Activated naive CD8-positive, alpha-beta T cell treated with anti-CD3 and anti-CD28 coated beads, Interleukin-2, amount 10 ng/mL, durations not matched to agents 7 days and 5 days (primary cell): ENCODE results near the gene WDR7. TPM values are rescaled to one million over a fixed set of nuclear protein-coding genes. Genes with fewer than 3 reads are reported as not detected.

Experiments
- ATAC-seq: fragments of 150-1000 bp; cut with Tn5 transposase; one replicate; pipeline ENCODE4 v1.10.0; 2021; ENCODE audit warnings: low read depth, moderate library complexity
- POLR2A ChIA-PET: fragments of 350-600 bp; sonication (Branson Sonifier 250); formaldehyde crosslinking; loops from one replicate; lab custom pipeline; 2021; ENCODE audit warnings: antibody characterized with exemption; lab: Charles Lee
- DNase-seq: peaks from one replicate; pipeline ENCODE4 v3.0.0; 2021
- H3K27ac Mint-ChIP-seq: one replicate; pipeline ENCODE4 v1.8.0; 2022; ENCODE audit warnings: mild to moderate bottlenecking, mixed read lengths
- H3K27me3 Mint-ChIP-seq: one replicate; pipeline ENCODE4 v1.8.0; 2022; ENCODE audit warnings: mild to moderate bottlenecking, moderate library complexity, mixed read lengths
- H3K36me3 Mint-ChIP-seq: one replicate; pipeline ENCODE4 v1.8.0; 2021; ENCODE audit warnings: mild to moderate bottlenecking, mixed read lengths
- H3K4me1 Mint-ChIP-seq: one replicate; pipeline ENCODE4 v1.8.0; 2021; ENCODE audit warnings: mixed read lengths
- H3K4me3 Mint-ChIP-seq: one replicate; pipeline ENCODE4 v1.8.0; 2022; ENCODE audit warnings: mild to moderate bottlenecking, moderate library complexity, mixed read lengths
- H3K9me3 Mint-ChIP-seq: one replicate; pipeline ENCODE4 v1.8.0; 2021; ENCODE audit warnings: mixed read lengths
- total RNA-seq, 2 experiments: library from RNA; stranded (reverse); gene quantifications; one replicate each; pipeline ENCODE4 v1.2.3, GENCODE V29; 2021

WDR7 gene
- total RNA-seq, 2 experiments from 2014 or later = 42.8 to 43.1 TPM

DNA sequence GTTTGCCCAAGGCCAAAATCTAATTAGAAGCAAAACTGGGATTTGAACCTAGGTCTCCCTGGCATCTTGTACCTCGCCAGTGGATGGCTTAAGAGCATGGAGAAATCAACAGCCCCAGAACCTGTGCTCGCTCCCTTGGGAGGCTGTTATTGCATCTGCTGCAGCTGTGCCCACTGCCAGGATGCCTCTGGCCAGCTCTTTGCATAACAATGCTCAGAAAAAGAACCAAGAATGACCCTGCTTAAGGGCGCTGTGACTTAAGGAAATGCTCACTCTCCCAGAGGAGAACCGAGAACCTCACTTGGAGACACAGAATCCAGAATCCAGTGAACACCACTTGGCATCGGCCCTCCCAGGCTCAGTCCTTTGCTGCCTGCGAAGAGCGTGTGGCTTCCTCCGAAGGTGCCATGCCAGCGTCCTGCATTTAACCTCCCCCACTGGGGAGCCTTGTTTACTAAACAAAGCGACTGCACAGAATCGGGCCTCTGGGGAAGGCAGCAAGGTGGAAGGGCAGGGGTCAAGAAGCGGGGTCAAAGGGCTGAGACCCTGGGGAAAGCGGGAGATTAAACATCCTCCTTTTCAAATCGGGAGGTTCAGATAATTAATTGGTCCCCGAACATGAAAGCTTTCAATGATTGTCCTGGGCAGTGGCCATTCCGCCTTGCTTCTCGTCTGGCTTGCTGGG is 424.7 kb downstream of the WDR7 start:
- peaks cover 4% of the 10 kb centered on the region for H3K9me3 Mint-ChIP-seq
- H3K27ac Mint-ChIP-seq = no peak overlapping the region
- H3K4me3 Mint-ChIP-seq = no peak overlapping the region
- POLR2A ChIA-PET = no interaction called here
- peaks cover 8% of the 10 kb centered on the region for H3K4me1 Mint-ChIP-seq
- H3K36me3 Mint-ChIP-seq = no peaks in the 10 kb centered on the region
- ATAC-seq (no peak), DNase-seq (no peak)
- peaks cover 18% of the 10 kb centered on the region for H3K27me3 Mint-ChIP-seq

DNA sequence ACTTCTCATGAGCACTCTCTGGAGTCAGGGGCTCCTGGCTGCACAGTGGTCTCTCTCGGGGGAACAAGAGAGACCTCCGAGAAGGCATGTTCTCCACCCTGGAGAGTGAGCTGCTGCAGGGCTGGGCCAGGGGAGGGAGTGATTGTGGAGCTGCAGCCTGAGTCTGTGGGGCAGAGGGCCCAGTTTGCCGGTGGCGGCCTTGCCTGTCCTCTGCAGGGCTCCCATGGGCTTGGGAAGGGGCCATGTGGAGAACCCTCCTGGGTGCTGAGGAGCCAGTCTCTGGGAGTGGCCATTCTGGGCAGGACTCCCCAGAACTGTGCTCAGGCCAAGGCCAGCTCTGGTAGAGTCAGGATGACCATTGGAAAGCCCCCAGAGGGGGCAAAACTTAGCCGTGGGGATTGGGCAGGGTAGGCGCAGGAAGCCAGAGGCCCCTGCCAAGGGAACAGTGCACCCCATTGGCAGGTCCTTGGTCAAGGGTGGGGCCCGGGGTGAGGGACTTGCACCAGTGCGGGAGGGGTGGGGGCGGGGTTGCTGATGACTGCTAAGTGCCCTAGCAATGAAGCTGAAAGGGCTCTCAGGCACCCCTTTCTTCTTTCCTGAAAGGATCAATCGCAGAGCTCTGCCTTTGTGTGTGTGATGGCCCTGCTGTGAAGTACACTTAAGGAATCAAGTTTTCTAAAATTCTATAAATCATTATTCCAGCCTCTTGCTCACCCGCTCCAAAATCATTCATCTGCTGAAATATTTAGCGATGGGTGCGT is 426.0 kb downstream of the WDR7 start:
- Mint-ChIP-seq H3K27ac (no peak overlapping the region), H3K4me3 (no peak overlapping the region), H3K4me1 (peaks cover 8% of the 10 kb centered on the region), H3K27me3 (peaks cover 18% of the 10 kb centered on the region), H3K36me3 (no peaks in the 10 kb centered on the region), H3K9me3 (peaks cover 4% of the 10 kb centered on the region)
- DNase-seq (no peak), ATAC-seq (no peak)
- POLR2A ChIA-PET = no interaction called here

DNA sequence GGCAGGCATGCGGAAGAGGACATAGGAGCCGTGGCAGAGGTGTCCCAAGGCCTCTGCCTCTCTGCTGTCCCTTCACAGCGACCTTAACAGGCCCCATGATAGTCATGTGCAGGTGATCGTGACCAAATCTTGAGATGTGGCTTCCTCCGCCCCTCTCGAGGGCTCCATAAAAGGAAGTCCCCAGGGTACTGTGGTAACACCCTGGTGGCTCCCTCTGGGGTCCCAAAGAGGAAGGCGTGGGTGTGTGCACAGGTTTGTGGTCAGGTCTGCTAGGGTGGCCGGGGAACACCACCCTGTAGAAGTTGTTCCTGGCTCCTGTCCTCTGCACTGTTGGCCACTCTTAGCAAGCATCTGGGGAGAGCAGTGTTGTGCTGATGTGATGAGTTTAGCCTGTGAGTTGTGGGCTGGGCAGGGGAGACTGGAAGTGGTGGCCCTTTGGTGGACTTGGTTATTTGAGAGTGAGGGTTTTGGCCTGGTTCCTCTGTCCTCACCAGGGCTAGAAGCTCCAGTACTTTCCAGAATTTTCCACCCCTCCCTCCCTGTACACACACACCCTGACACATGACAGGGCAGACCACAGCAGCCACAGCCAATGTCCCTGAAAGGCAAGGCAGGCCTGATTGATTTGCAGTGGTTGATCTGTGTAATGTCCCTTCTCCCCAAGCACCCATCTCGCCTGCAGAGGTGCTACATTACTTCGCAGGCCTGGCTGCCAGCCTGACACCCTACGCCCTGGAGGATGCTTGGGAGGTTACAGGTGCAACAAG is 426.8 kb downstream of the WDR7 start:
- DNase-seq = peak; percentile 63
- ATAC-seq = peak; percentile 80
- Mint-ChIP-seq H3K4me3 (peak overlapping the region; percentile 57), H3K9me3 (peaks cover 4% of the 10 kb centered on the region), H3K27ac (no peak overlapping the region), H3K36me3 (no peaks in the 10 kb centered on the region), H3K4me1 (peaks cover 8% of the 10 kb centered on the region), H3K27me3 (peaks cover 20% of the 10 kb centered on the region)
- POLR2A ChIA-PET = no interaction called here

DNA sequence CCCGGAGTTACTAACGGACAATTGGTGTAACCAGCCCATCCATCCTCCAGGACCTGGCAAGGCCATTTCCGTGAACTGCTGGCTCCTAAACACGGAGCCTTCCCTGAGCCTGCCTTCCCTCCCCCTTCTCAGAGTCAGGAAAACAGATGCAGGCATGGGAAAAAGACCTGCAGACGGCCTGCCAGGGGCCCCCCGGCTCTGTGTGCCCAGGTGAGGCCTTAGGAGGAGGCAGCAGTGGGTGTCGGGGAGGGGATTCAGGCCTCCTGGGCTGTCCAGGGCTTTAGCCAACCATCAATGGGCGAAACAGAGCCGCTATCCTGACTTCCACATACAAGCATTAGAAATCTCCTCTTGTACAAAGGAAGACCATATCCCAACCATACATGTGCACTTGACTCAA is 427.5 kb downstream of the WDR7 start:
- ATAC-seq = no peak
- H3K4me3 Mint-ChIP-seq = no peak overlapping the region
- H3K9me3 Mint-ChIP-seq = peaks cover 7% of the 10 kb centered on the region
- H3K27ac Mint-ChIP-seq = no peak overlapping the region
- H3K4me1 Mint-ChIP-seq = peaks cover 8% of the 10 kb centered on the region
- POLR2A ChIA-PET = no interaction called here
- no peak for DNase-seq
- peaks cover 20% of the 10 kb centered on the region for H3K27me3 Mint-ChIP-seq
- no peaks in the 10 kb centered on the region for H3K36me3 Mint-ChIP-seq

DNA sequence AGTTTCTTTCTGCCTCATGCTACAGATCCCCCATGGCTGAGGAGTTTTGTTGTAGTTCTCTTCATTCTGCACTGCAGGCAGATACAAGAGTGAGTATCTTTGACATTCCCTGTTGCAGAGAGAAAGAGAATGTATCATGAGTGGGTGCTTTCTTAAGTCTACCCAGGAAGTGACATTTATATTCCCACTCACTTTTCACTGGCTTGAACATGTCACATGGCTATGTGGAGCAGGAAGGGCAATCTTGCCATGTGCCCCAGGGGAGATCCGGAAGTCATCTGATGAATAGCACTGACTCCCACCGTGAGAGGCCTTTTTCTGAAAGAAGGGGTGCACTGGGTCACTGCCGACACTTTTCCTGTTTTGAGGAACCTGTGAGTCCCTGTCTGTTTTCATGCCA is 429.3 kb downstream of the WDR7 start:
- H3K27ac Mint-ChIP-seq = no peak overlapping the region
- POLR2A ChIA-PET = no interaction called here
- H3K9me3 Mint-ChIP-seq = peaks cover 7% of the 10 kb centered on the region
- H3K4me1 Mint-ChIP-seq = peaks cover 24% of the 10 kb centered on the region
- DNase-seq = no peak
- ATAC-seq = no peak
- peaks cover 2% of the 10 kb centered on the region for H3K36me3 Mint-ChIP-seq
- peaks cover 13% of the 10 kb centered on the region for H3K27me3 Mint-ChIP-seq
- no peak overlapping the region for H3K4me3 Mint-ChIP-seq

DNA sequence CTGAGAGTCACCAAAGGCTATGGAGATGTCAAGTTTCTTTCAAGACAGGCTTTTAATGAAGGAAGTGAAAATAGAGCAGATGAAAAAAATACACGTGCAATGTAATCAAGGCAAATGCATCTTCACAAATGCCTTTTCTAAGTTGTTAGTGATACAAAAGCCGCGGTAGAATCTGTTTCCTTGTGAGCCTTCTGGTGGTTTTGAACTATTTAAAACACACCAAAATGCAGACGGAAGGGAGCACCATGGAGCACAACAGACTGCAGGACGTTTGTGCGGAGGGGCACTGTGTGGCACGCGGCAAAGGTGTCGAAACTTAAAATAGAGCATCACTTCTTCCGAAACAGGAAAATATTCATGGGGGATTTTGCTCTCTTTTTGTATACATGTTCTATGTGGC is 430.7 kb downstream of the WDR7 start:
- ATAC-seq = no peak
- H3K27me3 Mint-ChIP-seq = peaks cover 8% of the 10 kb centered on the region
- peaks cover 7% of the 10 kb centered on the region for H3K9me3 Mint-ChIP-seq
- POLR2A ChIA-PET = no interaction called here
- peaks cover 25% of the 10 kb centered on the region for H3K4me1 Mint-ChIP-seq
- peaks cover 2% of the 10 kb centered on the region for H3K36me3 Mint-ChIP-seq
- H3K4me3 Mint-ChIP-seq = no peak overlapping the region
- H3K27ac Mint-ChIP-seq = no peak overlapping the region
- DNase-seq = no peak

DNA sequence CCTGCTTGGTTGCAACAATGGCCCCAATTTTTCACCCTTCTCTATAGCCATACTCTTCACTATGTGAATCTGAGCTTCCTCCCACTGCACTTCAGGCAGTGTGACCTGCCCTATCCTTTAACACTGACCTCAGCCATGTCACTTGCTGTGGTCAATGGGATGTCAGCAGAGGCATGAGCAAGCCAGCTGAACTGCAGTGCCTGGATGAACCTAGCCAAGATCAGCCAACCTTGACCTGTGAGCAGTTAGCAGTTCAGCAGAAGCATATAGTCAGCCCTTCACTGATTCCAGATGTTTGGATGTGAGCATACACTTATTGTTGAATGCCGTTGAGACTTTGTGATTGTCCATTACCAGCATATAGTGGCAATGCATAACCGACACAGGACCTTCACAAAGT is 432.3 kb downstream of the WDR7 start:
- ATAC-seq = no peak

DNA sequence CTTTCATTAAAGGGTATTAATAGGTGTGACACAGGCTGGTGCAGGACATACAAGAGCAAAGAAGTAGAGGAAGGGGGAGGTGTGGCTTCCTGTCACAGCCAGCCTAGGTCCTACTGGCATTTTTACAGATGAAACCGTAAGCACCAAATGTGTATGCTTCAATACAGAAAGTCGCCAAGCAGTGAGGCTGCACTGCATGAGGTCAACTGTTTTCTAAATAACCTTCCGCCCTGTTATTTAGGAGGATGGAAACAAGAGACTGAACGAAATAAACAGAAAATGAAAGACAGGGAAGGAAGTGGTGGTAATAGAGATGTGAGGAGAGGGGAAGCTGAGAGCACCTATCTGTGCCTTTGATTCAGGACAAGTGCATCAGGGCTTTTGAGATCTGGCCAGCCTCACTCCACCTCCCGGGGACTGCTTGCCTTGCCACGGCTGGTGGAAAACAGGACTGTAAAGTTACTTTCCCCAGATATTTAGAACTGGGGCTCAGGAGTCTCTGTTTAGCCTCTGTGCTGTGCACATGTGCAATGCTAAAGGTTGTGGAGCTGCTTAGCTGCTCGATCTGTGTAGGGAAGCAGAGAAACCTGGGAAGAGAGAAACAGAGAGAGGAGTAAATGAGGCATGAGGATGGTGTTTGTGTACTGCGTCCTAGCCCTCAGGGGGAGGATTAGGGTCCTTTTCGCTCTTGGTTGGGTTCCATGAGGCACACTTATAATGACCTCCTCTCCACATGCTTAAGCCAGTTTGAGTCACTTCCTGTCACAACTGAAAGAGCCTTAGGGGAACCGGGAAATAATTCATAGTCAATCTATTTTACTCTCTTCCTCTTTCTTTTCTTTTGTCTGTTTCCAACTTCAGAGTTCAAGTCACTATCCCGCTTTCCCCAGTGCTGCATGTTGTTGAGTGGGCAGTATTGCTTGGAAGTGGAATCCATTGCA is 433.4 kb downstream of the WDR7 start:
- Mint-ChIP-seq H3K4me1 (peaks cover 17% of the 10 kb centered on the region), H3K9me3 (peaks cover 7% of the 10 kb centered on the region), H3K27me3 (peaks cover 8% of the 10 kb centered on the region), H3K27ac (peak overlapping the region; percentile 69), H3K4me3 (peak overlapping the region; percentile 72), H3K36me3 (peaks cover 2% of the 10 kb centered on the region)
- no peak for DNase-seq
- ATAC-seq = peak; percentile 69
- POLR2A ChIA-PET = no interaction called here

More for the DNA sequence above, 432.3 kb downstream of the WDR7 start:
- peaks cover 2% of the 10 kb centered on the region for H3K36me3 Mint-ChIP-seq
- H3K27ac Mint-ChIP-seq = no peak overlapping the region
- peaks cover 12% of the 10 kb centered on the region for H3K27me3 Mint-ChIP-seq
- POLR2A ChIA-PET = no interaction called here
- H3K4me1 Mint-ChIP-seq = peaks cover 17% of the 10 kb centered on the region
- no peak overlapping the region for H3K4me3 Mint-ChIP-seq
- DNase-seq = no peak
- peaks cover 7% of the 10 kb centered on the region for H3K9me3 Mint-ChIP-seq

DNA sequence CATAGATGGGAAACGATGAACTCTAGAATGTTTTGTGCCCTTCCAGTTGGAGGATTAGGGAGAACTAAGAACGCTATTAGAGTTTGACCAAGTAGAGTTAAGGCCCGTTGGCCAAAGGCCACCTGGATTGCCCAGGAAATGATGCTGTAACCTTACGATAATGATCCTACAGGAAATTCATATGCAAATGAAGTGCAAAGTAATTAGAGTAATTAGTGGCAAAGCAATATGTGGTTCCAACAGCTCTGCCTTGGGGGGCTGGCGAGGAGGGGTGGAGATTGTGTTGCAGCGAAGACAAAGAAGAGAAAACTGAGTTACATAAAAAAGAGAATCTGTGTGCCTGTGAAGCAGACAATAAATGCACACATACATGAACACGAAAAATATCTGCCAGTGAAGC is 434.2 kb downstream of the WDR7 start:
- Mint-ChIP-seq H3K9me3 (peaks cover 4% of the 10 kb centered on the region), H3K4me3 (no peak overlapping the region), H3K36me3 (peaks cover 2% of the 10 kb centered on the region), H3K27ac (no peak overlapping the region), H3K4me1 (peaks cover 17% of the 10 kb centered on the region), H3K27me3 (peaks cover 7% of the 10 kb centered on the region)
- POLR2A ChIA-PET = no interaction called here
- no peak for DNase-seq
- no peak for ATAC-seq

DNA sequence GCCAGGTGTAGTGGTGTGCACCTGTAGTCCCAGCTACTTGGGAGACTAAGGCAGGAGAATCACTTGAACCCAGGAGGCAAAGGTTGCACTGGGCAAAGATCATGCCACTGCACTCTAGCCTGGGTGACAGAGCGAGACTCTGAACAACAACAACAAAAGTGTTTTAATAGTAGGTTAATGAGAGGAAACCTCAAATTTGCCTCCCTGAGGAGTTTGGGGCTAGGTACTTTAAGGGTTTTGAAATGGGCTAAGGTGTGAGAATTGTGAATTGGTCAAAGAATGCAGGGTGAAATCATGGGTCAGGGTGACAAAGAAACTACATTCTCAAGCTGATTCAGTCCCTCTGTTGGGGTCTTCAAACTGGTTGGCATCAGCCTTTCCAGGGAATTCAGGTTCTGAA is 435.0 kb downstream of the WDR7 start:
- Mint-ChIP-seq H3K4me1 (peaks cover 17% of the 10 kb centered on the region), H3K27me3 (peaks cover 9% of the 10 kb centered on the region), H3K27ac (no peak overlapping the region), H3K4me3 (no peak overlapping the region), H3K36me3 (peaks cover 2% of the 10 kb centered on the region), H3K9me3 (peaks cover 3% of the 10 kb centered on the region)
- no peak for DNase-seq
- ATAC-seq = no peak
- POLR2A ChIA-PET = no interaction called here
